ENCODE data around the gene RAB6B.

DNA sequence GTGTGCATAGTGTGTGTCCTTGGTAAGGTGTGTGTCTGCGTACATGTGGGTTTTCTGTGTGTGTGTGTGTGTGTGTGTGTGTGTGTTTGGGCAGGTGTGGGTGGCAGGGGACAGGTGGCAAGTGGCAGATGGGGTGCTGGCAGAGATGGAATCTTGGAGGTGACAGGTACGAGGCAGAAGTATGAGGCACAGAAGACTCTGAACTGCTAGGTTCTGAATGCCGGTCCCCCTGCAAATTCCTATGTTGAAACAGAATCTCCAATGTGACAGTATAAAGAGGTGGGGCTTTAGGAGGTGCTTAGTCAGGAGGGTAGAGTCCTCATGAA, 60.3 kb downstream of the RAB6B start:
- TF ChIP-seq, protein P1, sequence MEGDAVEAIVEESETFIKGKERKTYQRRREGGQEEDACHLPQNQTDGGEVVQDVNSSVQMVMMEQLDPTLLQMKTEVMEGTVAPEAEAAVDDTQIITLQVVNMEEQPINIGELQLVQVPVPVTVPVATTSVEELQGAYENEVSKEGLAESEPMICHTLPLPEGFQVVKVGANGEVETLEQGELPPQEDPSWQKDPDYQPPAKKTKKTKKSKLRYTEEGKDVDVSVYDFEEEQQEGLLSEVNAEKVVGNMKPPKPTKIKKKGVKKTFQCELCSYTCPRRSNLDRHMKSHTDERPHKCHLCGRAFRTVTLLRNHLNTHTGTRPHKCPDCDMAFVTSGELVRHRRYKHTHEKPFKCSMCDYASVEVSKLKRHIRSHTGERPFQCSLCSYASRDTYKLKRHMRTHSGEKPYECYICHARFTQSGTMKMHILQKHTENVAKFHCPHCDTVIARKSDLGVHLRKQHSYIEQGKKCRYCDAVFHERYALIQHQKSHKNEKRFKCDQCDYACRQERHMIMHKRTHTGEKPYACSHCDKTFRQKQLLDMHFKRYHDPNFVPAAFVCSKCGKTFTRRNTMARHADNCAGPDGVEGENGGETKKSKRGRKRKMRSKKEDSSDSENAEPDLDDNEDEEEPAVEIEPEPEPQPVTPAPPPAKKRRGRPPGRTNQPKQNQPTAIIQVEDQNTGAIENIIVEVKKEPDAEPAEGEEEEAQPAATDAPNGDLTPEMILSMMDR (conservative IDR thresholded peaks at IDR 0.05; ENCODE audit: low read depth in 2 of 2), result no peak
- TF ChIP-seq EZH2 (IDR thresholded peaks at IDR 0.05; ENCODE audit: low read depth, unreplicated experiment), result no peak
- TF ChIP-seq POLR2AphosphoS5 (IDR thresholded peaks at IDR 0.05; ENCODE audit: low read depth), result no peak
- TF ChIP-seq, protein P2, sequence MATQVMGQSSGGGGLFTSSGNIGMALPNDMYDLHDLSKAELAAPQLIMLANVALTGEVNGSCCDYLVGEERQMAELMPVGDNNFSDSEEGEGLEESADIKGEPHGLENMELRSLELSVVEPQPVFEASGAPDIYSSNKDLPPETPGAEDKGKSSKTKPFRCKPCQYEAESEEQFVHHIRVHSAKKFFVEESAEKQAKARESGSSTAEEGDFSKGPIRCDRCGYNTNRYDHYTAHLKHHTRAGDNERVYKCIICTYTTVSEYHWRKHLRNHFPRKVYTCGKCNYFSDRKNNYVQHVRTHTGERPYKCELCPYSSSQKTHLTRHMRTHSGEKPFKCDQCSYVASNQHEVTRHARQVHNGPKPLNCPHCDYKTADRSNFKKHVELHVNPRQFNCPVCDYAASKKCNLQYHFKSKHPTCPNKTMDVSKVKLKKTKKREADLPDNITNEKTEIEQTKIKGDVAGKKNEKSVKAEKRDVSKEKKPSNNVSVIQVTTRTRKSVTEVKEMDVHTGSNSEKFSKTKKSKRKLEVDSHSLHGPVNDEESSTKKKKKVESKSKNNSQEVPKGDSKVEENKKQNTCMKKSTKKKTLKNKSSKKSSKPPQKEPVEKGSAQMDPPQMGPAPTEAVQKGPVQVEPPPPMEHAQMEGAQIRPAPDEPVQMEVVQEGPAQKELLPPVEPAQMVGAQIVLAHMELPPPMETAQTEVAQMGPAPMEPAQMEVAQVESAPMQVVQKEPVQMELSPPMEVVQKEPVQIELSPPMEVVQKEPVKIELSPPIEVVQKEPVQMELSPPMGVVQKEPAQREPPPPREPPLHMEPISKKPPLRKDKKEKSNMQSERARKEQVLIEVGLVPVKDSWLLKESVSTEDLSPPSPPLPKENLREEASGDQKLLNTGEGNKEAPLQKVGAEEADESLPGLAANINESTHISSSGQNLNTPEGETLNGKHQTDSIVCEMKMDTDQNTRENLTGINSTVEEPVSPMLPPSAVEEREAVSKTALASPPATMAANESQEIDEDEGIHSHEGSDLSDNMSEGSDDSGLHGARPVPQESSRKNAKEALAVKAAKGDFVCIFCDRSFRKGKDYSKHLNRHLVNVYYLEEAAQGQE (IDR thresholded peaks at IDR 0.05; ENCODE audit: unreplicated experiment), result no peak
- no peak for TF ChIP-seq ZNF114 (CRISPR knock-in tag; IDR thresholded peaks at IDR 0.05)
- no peak for TF ChIP-seq ZNF331 (CRISPR knock-in tag; IDR thresholded peaks at IDR 0.05; ENCODE audit: low read depth)
- no peak for TF ChIP-seq CREB1 (CRISPR knock-in tag; IDR thresholded peaks at IDR 0.05; ENCODE audit: low read depth)
- TF ChIP-seq EZH2phosphoT487 (IDR thresholded peaks at IDR 0.05; ENCODE audit: unreplicated experiment), result no peak
- TF ChIP-seq, protein P3, sequence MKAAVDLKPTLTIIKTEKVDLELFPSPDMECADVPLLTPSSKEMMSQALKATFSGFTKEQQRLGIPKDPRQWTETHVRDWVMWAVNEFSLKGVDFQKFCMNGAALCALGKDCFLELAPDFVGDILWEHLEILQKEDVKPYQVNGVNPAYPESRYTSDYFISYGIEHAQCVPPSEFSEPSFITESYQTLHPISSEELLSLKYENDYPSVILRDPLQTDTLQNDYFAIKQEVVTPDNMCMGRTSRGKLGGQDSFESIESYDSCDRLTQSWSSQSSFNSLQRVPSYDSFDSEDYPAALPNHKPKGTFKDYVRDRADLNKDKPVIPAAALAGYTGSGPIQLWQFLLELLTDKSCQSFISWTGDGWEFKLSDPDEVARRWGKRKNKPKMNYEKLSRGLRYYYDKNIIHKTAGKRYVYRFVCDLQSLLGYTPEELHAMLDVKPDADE (IDR thresholded peaks at IDR 0.05), result no peak
- TF ChIP-seq STAT1 (IDR thresholded peaks at IDR 0.05; ENCODE audit: unreplicated experiment), result no peak
- no peak for TF ChIP-seq JUNB (IDR thresholded peaks at IDR 0.05; ENCODE audit: unreplicated experiment)
